HEK293T (cell line): ENCODE results near the gene SPI1.

ENCODE experiments used
- ARNT ChIP-seq: fragments of 450-650 bp; IDR thresholded peaks from 2 replicates; pipeline ENCODE4 v1.6.1; 2017; ENCODE audit warnings: mild to moderate bottlenecking
- BHLHE40 ChIP-seq: fragments of 450-650 bp; IDR thresholded peaks from 2 replicates; pipeline ENCODE4 v1.6.1; 2016; ENCODE audit warnings: mild to moderate bottlenecking, moderate library complexity, borderline replicate concordance
- ELF4 ChIP-seq: fragments of 450-650 bp; IDR thresholded peaks from 2 replicates; pipeline ENCODE4 v1.6.1; 2017; ENCODE audit warnings: antibody characterized with exemption
- FOXA1 ChIP-seq: fragments of 450-650 bp; IDR thresholded peaks from 2 replicates; pipeline ENCODE4 v1.6.1; 2016; ENCODE audit warnings: mild to moderate bottlenecking
- FOXK2 ChIP-seq: fragments of 450-650 bp; IDR thresholded peaks from 2 replicates; pipeline ENCODE4 v1.6.1; 2016; ENCODE audit warnings: mild to moderate bottlenecking
- FOXM1 ChIP-seq: fragments of 450-650 bp; IDR thresholded peaks from 2 replicates; pipeline ENCODE4 v1.6.1; 2017; ENCODE audit warnings: mild to moderate bottlenecking, borderline replicate concordance
- L3MBTL2 ChIP-seq: fragments of 450-650 bp; conservative IDR thresholded peaks from 2 replicates; pipeline ENCODE4 v1.6.1; 2016; ENCODE audit warnings: mild to moderate bottlenecking
- SUZ12 ChIP-seq: fragments of 450-650 bp; IDR thresholded peaks from 2 replicates; pipeline ENCODE4 v1.6.1; 2016; ENCODE audit warnings: mild to moderate bottlenecking
- TARDBP ChIP-seq: fragments of 450-650 bp; IDR thresholded peaks from 2 replicates; pipeline ENCODE4 v1.6.1; 2016
- TF ChIP-seq, protein P1 (sequence below): fragments of 450-650 bp; IDR thresholded peaks from 2 replicates; pipeline ENCODE4 v1.6.1; 2016

DNA sequence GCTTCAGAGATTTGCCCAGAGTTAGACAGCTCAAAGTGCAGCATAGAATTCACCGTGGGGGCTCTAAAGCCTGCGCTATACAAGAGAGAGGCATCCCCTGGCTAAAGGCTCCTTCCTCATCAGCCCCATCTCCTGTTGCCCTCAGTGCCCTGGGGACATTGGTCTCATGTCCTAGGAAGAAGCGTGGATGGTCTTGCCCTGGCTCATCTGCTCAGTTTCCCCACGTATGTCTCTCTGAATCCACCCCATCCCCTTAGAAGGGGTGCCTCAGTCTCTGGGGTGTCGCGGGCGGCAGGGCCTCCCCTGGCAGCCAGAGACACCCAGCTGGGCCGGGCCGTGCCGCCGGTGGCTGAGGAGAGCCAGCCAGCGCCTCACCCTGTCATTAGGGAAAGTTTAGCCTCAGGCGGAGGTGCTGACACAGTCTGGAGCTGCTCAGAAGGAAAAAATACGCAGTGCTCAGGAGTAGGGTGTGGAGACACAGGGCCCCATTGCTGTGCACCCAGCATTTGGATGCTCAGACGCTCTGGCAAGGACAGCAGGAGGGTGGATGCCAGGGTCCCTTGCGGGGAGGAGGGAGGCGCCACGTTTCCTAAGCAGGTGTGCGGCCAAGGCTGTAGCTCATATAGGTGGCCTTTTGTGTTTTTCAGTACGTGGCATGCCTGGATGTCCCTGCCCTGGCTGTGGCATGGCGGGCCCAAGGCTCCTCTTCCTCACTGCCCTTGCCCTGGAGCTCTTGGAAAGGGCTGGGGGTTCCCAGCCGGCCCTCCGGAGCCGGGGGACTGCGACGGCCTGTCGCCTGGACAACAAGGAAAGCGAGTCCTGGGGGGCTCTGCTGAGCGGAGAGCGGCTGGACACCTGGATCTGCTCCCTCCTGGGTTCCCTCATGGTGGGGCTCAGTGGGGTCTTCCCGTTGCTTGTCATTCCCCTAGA, 31.4 kb upstream of the SPI1 start:
- TF ChIP-seq BHLHE40 (no peak), ELF4 (no peak), FOXK2 (no peak), FOXM1 (no peak), L3MBTL2 (no peak), TARDBP (no peak), FOXA1 (no peak), ARNT (no peak), SUZ12 (no peak)
- TF ChIP-seq, protein P1, sequence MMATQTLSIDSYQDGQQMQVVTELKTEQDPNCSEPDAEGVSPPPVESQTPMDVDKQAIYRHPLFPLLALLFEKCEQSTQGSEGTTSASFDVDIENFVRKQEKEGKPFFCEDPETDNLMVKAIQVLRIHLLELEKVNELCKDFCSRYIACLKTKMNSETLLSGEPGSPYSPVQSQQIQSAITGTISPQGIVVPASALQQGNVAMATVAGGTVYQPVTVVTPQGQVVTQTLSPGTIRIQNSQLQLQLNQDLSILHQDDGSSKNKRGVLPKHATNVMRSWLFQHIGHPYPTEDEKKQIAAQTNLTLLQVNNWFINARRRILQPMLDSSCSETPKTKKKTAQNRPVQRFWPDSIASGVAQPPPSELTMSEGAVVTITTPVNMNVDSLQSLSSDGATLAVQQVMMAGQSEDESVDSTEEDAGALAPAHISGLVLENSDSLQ = no peak
